Measurements from ENCODE around the gene CTPS1.
A peak's percentile ranks its signal among the peaks of the same experiment; 100 is the strongest.

CTPS1 gene

DNA sequence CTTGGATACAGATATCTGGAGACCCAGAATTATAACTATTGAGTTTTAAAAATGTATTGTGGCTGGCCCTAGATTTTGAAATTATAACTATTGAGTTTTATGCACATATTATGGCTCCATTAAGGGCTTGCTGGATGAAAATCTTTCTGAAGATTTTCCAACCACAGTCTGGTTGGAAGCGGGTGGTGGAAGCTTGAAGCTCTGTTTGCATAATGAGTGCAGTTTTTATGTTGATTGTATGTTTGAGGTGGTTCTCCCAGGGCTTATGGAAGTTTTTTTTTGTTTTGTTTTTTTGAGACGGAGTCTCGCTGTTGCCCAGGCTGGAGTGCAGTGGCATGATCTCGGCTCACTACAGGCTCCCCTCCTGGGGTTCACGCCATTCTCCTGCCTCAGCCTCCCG lies 10.1 kb upstream of the CTPS1 start:
- no peak for DNase-seq

DNA sequence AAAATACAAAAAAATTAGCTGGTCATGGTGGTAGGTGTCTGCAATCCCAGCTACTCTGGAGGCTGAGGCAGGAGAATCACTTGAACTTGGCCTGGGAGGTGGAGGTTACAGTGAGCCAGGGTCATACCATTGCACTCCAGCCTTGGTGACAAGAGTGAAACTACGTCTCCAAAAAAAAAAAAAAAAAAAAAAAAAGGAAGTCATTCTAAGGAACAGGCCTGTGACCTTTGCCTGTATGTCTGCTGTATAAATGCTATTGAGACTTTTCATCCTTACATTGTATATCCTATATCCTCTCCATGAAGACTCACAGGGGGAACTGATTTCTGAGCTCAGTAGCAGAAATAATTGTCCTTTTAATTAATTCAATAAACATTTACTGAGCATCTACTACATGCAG lies 7.5 kb upstream of the CTPS1 start:
- no peak for DNase-seq

DNA sequence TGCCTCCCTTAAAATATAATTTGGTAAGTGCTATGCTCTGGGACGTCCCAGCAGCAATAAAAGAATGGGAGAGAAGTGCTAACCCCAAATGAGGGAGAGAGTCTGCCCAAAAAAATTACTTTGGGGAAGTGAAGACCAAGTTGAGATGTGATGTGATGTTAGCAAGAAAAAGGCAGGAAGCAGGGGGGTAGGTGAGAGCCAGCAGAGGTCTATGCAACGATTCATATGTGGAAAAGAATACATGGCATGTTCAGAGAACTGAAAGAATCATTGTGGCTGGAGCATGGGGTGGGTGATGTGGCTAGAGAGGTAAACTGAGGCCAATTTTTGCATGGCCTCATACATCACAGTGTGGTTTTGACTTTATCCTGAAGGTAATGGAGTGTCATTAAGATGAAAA lies 5.6 kb upstream of the CTPS1 start:
- DNase-seq, result no peak

GRCh38 chr1:40974945-40975344 lies 4.6 kb upstream of the CTPS1 start:
- no peak for DNase-seq

- no peak for DNase-seq
Measured at GRCh38 chr1:40976952-40977690, 2.4 kb upstream of the CTPS1 start.

GRCh38 chr1:40977716-40978115 lies 1.8 kb upstream of the CTPS1 start:
- no peak for DNase-seq

- DNase-seq, result no peak
Measured at GRCh38 chr1:40978886-40979240, 633 bp upstream of the CTPS1 start.

DNA sequence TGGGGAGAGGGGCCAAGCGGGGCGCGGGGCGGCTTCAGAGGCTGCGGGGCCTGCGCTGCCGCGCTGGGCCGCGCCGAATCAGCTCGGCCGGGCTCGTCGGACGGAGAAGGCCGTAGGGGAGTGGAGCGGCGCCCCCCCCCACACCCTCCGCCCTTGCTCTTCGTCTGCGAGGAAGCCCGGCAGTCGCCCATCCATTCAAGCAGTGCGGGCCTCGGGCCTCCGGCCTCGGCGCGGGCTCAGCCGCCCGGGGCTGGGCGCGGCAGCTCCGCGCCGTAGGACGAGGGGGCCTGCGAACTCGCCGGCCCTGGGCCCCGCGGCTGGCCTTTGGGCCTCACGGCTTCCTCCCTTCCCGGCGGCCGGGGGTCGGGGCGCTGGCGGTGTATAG lies 564 bp downstream of the CTPS1 start:
- DNase-seq, result no peak

DNA sequence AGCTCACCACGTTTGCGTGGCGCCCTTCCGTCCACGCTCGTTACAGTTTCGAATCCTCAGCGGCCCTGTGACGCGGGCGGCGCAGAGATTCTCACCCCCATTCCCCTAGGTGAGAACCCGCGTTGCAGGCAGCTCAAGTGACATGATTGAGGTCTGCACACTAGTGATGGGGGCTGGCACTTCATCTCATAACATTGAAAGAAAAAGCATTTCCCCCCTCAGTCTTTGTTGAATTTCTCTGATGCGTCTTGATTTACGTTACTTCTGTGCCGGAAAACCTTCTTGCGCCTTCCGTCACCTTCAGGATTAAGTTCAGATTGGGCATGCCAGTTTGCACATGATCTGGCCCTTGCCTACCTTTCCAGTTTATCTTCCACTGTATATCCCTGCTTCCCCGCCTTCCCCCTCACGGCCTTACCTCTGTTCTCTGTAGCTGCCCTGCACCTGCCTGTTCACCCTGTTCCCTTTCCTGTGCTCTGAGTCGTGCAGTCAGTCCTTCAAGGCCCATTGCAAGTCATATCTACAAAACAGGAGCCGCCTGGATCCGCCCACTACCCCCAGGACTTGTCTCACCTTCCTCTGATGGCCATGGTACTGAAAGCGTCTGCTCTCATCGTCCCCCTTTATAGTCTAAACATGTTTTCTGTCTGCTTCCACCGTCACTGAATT lies 1.1 kb downstream of the CTPS1 start:
- no peak for DNase-seq

GRCh38 chr1:40981691-40982448 lies 2.4 kb downstream of the CTPS1 start:
- DNase-seq, result peak; percentile 50

DNA sequence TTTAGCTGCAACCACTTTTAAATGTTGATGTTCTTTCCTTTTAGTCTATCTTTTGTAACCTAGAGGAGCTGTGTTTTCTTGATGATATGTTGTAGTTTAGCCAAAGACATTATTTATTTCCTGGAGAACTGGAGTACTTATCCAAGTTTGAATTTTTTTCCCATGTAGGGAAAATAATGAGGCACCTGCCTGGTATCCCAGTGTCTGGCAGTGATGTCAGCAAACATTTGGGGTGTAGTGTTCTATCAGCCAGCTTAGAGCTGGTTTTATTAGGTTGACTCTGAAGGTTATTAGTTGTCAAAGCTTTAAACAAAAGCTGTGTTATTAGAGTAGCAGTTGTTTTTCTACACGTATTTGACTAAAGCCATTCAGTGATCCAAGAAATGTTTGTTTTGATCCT lies 3.2 kb downstream of the CTPS1 start:
- DNase-seq, result no peak

GRCh38 chr1:40983286-40983685 lies 3.8 kb downstream of the CTPS1 start:
- DNase-seq, result no peak

DNA sequence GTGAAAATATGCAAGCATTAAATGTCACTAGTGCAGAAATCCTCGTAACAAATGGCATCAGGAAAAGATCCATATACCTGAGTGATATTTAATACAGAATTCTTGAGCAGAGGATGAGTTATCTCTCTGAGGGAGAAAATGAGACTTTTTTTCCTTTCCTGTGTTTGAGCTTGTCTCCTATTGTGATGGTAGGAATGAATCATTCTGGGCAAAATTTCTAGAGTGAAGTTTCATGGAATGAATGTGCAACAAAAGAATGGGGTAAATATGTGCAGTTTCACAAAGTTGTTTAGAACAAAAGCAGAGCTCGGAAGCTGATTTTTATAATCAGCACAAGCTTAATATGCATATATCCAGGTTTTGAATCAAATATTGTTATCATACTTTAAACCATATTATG lies 4.6 kb downstream of the CTPS1 start:
- no peak for DNase-seq

DNA sequence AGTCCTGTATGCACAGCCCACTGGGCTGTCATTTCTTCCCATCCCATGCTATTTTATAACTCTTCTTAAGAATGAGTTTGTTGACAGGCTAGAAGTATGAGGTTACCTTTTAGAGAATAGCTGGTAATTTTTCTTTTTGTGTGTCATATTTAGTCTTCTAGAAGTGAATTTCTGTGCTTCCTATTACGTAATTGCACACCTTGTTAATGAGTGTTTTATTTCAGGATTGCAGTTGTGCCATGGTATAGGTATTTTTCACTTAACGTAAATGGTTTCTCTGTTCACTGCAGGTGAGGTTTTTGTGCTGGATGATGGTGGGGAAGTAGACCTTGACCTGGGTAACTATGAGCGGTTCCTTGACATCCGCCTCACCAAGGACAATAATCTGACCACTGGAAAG lies 5.0 kb downstream of the CTPS1 start:
- no peak for DNase-seq

- no peak for DNase-seq
Measured at GRCh38 chr1:40985161-40985560, 5.7 kb downstream of the CTPS1 start.

GRCh38 chr1:40985875-40986274 lies 6.4 kb downstream of the CTPS1 start:
- no peak for DNase-seq

DNA sequence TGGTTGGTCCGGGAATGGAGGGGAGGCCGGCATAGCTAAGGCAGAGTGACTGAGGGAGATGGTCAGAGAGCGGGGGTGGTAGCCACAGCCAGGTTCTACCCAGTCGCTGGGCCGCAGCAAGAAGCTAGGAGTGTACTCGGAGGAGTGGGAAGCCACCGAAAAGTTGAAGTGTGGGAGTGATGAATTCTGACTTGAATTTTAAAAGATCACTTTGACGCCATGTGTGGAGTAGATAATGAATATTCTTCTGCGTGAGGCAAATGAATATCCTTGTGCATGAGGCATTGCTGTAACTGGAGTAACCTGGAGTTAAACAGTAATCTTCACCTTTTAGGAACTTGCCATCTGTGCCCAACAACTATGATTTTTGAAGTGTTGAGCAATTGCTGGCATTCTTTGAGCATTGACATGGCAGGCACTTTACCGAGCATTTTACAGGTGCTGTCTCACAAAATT lies 6.9 kb downstream of the CTPS1 start:
- DNase-seq, result no peak

GRCh38 chr1:40986956-40987355 lies 7.5 kb downstream of the CTPS1 start:
- DNase-seq, result peak; percentile 70

- DNase-seq, result no peak
Measured at GRCh38 chr1:40987439-40988276, 8.2 kb downstream of the CTPS1 start.

DNA sequence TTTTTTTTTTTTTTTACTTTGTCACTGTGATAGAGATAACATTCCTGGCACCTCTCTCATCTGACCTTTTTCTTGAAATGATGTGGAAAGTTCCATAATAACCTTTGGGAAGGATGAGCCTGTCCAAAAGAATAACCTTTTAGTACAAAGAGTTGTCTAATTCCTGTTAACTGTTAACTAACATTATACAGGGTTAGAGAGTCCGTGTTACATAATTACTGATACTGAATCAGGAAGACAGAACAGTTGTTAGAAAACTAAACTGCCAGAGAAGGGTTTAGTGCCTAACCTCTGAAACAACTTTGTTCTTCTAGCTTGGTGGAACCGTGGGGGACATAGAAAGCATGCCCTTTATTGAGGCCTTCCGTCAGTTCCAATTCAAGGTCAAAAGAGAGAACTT lies 8.8 kb downstream of the CTPS1 start:
- DNase-seq, result no peak

DNA sequence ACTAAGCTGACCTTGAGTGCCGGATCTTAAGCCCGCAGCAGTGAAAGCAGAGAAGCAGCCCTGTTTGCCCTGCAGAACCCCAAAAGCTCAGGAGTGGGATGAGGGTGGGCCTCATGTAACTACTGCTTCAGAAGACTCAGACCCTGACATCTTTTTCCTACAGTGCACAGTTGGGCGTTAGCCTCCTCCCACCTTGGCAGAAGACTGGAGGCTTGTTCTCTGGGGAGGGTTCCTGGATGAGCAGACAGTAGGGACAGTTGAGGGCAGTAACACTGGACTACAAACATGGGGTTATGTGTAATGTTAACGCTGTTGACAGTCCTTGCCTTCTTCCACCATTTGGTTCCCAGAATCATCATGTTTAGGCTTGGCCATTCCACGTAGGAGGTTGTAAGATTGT lies 9.6 kb downstream of the CTPS1 start:
- DNase-seq, result no peak

DNA sequence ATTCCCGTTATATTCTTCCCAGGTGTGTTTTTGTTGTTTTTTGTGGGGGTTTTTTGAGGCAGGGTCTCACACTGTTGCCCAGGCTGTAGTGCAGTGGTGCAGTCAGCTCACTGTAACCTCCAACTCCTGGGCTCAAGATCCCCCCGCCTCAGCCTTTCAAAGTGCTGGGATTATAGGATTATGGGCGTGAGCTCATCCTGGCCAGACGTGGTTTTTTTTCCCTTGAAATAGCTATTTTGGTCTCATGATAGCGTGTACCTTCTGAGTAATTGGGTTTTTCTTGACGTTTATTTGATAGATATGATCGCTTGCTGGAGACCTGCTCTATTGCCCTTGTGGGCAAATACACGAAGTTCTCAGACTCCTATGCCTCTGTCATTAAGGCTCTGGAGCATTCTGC lies 17.6 kb downstream of the CTPS1 start:
- DNase-seq, result no peak

GRCh38 chr1:40998668-40999067 lies 19.2 kb downstream of the CTPS1 start:
- DNase-seq, result no peak

Data from left hindlimb (tissue), 1 donor.